ENCODE measurements around the gene DTNBP1.

The DTNBP1 gene

GRCh38 chr6:15622045-15622740 is 40.6 kb downstream of the DTNBP1 start:
- DNase-seq: no peak

DNA sequence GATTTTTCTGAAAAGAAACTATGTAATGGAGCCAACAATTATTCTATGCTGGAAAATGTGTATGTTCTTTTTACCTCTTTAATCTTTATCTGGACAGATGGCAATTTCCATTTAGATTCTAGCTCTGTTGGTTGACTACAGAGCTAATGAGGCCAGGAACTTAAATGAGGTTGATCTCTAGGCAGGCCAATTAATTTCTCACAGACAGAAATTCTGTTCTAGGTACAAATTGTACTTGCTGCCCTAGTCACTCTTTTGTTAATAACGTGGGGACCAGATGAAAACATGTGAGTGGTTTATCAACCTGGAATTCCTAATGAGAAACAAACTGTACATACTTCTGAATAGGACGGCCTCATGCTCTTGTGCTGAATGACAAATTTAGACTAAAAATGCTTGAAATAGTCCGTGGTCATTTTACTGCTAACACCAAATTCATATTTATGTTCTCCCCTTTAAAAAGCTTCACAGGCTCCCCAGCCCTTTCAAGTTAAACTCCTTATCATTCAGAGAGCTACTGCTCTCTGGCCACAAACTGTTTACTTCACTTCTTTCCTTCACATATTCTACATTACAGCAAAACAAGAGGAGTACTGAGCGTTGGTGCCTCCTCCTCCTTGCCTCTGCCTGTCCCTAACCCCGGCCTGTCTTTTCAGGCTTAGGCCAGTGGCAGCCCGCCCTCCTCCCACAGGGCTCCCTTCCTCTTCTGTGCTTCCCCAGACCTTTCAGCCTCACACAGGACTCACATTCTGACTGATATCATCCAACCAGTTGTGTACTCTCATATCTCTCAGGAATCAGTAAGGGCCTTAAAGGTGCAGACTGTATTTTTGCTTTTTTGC is 41.4 kb downstream of the DTNBP1 start:
- DNase-seq: peak; percentile 54

DNA sequence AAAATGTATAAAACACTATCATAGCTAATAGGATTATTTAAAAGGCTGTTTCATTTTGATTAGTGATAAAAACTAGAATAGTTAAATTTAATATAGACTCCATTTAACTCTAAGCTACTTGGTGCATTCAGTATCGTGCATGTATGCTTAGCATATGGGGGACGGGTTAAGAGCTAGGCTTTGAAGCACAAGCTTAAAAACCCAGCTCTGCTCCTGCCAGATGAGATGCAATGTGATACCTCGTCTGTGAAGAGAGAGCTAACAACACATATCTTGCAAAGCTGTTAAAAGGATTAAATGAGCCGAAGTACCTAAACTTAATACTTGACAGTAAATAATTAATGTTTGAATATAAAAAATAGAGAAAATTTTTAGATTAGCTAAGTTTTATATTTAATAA is 42.2 kb downstream of the DTNBP1 start:
- no peak for DNase-seq

DNA sequence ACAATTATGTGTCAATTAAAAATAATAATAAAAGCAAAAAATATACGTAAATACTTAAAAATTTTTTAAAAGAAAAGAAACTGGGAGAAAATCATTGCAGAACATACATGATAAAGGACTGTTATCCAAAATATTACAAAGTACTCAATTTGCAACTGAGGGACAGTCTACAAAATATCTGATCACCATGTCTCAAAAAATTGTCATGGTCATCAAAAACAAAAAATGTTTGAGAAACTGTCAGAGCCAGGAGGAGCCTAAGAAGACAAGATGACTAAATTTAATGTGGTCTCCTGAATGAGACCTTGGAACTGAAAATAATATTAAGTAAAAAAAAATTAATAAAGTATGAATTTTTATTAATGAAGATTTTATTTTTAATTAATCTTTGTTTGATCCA is 43.5 kb downstream of the DTNBP1 start:
- no peak for DNase-seq

DNA sequence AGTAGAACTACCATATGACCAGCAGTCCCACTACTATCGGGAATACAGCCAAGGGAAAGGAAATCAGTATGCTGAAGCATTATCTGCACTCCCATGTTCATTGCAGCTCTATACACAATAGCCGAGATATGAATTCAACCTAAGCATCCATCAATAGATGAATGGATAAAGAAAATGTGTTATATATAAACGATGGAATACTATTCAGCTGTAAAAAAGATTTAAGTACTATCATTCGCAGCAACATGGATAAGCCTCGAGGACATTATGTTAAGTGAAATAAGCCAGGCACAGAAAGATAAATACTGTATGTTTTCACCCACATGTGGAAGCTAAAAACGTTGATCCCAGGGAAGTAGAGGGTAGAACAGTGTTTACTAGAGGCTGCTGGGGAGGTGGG is 44.1 kb downstream of the DTNBP1 start:
- DNase-seq: no peak

DNA sequence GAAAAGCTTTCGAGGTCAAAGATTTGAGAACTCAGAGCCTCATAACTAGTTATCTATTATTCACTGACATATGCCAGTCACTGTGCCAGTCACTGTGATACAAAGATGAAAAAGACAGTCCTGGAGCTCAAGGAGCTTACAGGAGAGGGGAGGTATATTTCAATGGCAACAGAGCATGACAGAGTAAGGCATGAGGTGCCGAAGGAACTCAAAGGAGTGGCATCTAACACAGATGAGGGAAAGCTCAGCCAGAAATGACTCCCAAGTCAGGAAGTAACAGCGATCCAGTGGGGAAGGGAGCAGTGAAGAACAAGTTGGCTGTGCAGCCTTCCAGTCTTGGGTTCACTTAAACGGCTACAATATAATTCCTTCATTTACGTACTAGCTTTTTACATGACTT is 46.6 kb downstream of the DTNBP1 start:
- no peak for DNase-seq

DNA sequence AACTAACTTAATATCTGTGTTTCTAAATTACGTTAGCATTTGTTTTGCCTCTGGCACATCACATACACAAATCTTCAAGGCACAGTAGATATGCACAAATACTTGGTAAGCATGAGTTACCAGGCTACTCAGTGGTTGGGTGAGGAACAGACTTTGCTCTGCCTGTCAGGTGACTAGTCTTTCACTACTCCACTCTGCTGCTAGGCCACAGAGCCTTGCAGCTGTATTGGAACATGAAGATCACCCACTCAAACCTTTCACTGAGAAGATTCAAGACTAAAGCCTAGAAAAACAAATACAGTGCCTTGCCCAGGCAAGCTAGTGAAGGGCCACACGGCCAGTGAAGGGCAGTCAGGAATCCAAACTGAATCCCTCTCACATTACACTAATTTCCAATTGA is 47.0 kb downstream of the DTNBP1 start:
- DNase-seq: no peak

DNA sequence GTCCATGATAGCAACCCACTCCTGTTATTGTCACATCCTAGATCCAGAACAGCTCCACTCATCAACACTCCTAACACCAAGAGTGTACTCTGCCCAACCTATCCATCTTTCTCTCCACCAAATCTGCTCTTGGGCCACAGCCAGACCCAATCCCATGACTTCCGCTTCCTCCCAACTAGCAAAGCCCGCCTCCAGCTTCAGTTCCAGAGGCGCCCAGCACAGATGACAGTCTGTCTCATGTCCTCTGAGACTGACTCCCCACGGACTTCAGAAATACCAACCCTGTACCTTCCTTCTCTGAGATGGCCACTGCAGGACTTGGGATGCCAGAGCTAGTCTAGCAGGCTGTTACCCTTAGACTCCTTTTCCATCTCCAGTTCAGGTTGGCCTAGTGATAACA is 48.6 kb downstream of the DTNBP1 start:
- no peak for DNase-seq

DNA sequence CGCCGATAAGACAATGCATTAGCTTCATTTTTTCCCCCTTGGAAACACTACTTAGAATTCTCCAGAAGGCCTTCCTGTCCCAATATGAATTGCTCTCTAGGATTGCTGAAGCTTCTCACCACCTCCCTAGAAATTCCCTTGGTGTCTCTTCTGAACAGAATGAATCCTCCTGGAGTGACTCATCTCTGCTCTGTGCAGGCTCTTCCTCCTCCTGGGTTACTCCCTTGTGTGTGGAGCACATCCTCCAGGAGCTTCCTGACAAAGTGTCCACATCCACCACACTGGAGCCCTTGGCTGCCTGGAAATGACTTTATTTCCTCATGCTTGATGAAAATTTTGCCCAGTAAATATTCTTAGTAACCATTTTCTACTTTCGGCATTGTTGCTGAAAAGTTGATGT is 54.4 kb downstream of the DTNBP1 start:
- no peak for DNase-seq

DNA sequence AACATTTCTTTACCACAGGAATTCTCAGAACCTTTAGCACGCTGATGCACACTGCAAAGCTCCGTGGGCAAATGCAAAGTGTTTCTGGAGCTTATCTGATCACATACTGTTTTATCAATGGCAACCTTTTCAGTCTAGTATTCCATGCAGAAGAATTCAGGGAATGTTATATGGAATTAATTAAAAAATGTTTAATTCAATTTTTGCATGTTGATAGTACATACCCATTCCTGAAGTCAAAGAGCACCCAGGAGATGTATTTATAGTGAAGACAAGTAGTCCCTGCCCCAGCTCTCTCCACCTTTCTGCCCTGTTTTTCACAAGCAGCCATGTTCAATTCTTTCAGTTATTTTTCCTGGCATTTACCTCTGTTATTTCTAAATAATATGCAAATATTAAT is 55.2 kb downstream of the DTNBP1 start:
- DNase-seq: no peak

DNA sequence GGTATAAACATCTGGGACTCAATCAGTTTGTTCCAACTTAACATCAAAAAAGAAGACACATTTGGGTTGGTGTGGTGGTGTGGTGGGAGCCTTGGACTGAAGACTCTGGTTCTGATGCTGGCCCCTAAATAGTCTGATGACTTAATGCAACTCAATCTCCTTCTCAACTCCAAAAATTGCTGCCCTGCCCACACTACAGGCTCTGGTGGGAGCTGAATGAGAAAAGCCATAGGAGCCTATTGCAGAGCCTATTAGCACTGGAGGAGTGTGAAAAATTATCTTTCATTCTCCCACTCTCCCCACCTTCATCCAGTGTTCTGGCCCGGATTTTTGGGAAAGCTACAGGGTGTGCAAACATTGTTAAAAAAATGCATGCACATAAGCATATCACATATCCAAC is 56.5 kb downstream of the DTNBP1 start:
- no peak for DNase-seq

- no peak for DNase-seq
Observed at GRCh38 chr6:15604843-15605242, 58.0 kb downstream of the DTNBP1 start.

DNA sequence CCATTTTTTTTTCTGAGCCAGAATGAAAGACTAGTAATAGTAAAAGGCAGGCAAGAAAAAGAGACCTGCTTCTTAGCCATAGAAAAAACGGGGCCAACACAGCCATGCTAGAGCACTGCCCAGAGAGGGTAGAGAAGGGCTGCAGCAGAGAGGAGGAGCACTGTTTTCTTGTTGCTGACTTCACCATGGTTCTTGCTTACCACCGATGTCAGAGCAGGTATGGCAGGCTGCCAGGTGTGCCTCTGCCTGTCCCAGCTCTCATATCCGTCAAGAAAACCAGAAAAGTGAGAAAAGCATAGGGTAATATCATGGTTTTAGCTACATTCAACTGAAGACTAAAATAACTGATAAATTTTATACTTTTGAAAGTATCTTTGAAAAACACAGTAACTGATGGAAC is 60.7 kb downstream of the DTNBP1 start:
- no peak for DNase-seq

DNA sequence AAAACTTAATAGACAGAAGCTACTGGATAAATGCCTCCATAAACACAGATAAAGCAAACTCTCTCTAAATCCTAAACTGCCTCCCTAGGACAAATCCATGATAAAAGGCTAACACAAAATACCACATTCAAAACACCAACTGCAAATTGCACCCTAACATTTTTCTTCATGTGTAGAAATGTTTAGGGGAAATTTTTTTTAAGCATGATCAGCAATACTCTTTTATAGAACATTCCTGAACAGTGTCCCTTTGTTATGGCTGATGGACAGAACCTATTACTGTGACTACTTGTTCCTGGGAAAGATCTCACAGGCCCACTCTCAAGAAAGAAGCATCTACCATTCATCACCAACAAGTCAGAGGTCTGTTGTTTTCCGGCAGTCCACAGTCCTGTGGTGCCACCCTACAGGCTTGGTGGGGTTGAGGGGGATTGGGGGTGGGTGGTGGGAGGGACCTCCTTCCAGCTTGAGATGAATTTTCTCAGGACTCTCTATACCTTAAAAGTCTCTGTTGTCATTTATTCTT is 64.5 kb downstream of the DTNBP1 start:
- no peak for DNase-seq

DNA sequence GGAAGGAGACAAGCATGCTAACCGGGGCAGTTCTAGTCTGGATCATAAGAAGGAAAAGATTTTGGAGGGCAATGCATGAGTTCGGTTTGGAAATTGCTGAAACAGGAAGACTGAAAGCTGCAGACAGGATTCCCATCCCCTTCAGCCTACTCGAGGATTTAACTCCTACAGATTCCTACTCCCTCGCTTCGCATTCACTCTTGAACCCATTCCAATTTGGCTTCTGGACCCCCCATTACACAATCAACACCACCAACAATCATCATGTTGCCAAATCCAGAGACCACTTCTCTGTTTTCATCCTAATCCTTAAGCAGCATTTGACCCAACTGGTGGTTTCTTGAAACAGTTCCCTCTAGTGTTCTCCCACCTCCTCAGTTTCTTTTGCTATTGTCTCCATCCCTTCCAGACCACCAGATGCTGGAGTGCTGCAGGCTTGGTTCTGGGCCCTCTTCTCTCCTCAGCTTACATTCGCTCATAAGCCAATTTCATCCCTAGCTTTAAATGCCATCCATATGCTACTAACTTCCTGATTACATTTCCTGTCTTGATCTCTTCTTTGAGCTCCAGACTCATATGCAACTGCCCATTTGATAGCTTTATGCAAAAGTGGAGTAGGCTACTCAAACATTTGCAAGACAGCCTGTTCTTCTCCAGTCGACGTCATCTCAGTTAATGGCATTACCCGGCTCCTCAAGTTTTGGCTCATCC is 66.5 kb downstream of the DTNBP1 start:
- DNase-seq: no peak

GRCh38 chr6:15595461-15596173 is 67.2 kb downstream of the DTNBP1 start:
- DNase-seq: no peak

DNA sequence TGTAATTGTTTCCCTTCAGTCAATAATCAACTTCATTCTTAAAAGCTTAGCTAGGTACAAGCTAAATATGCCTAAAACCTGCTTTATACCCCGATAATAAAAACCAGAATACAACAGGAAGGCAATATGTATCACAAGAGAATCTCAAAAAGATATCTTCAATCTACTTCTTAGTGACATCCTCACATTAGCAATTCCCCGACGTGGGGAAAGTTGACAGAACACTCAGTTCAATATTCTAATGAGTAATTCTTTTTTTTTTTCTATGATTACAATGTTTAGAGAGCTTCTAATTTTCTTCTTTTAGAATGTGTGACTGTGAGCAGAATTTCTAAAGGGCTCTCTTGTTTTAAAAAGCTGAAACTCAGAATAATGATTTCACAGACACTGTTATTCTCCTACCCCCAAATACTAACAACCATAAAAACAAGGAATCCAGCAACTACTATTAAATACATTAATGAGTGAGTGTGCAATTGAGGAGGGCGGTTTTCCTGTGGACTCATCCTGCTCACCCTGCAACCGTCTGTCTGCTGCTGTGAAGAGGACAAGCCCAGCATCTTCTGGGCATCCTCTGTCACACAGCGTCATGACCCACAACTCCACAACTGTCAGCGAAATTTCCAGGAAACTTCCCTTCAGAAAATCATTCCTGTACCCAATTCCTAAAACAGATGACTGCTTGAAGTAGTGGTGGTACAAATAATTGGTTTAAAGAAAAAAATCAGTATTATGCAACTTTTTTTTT is 68.1 kb downstream of the DTNBP1 start:
- no peak for DNase-seq

DNA sequence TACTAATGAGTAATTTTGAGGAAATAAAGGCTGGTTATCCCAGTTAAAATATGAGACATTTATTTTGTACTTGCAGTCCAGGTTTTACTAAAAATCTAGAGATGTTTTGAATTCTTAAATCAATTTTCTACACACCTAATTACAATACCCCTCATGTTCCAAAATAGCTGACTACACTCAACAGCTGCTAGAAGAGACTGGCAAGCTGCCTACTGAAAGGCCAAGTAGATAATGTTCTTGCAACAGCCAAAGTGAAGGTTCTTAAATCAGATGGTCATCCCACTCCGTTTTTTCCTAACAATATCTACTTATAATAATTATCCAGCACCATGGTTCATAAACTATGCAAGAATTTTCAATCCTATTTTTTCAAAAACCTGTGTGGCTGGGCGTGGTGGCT is 69.0 kb downstream of the DTNBP1 start:
- no peak for DNase-seq

DNA sequence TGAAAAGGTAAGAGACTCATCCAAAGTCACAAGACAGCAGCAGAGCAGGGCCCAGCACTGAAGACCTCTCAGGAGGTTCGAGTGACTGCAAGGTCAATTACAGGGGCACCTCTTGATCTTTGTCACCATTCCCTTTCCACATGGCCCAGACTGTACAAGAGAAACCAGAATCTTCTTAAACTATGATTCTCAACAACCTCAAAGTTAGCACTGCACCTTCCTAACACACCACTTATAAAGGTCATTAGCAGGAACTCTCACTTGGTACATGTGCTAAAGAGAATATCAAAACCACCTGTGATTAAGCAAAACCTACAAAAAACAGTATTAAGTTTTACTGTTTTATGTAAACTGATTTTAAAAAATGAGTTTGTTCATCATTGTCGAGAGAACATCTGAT is 70.2 kb downstream of the DTNBP1 start:
- DNase-seq: no peak

DNA sequence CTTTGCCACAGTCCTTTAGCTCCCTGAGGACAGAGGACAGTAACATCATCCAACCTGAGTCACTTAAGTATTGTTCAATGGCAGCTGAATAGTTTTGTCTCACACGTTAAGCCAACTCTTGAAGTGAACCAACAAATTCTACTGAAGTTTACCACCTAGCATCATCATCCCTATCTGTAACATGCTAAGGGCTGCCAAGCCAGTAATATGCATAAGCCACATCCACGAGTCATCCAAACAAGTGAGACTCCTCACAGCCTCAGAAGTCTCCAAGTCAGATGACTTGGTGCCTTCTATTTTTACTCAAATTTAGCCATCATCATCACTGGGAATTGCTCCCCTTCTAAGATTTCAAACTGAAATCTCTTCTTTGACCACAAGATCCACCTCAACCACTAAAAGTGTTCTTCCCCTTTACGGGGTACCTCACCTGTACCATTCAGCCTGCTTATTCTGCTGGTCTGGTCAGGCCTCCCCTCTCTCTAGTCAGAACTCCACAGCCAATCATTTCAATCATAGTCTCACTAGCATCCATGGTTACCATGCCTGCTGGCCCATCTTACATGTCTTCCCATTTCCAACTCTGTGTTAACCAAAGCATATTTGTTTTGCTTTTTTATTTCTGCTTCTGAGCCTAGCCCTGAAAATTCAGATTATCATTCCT is 73.7 kb downstream of the DTNBP1 start:
- no peak for DNase-seq

GRCh38 chr6:15586503-15586902 is 76.3 kb downstream of the DTNBP1 start:
- DNase-seq: no peak

GRCh38 chr6:15585760-15586214 is 77.0 kb downstream of the DTNBP1 start:
- no peak for DNase-seq
